ENCODE measurements around the gene UPF1.

GRCh38 chr19:18828786-18829185, 3.0 kb upstream of the UPF1 start:
- TF ChIP-seq, protein P1, sequence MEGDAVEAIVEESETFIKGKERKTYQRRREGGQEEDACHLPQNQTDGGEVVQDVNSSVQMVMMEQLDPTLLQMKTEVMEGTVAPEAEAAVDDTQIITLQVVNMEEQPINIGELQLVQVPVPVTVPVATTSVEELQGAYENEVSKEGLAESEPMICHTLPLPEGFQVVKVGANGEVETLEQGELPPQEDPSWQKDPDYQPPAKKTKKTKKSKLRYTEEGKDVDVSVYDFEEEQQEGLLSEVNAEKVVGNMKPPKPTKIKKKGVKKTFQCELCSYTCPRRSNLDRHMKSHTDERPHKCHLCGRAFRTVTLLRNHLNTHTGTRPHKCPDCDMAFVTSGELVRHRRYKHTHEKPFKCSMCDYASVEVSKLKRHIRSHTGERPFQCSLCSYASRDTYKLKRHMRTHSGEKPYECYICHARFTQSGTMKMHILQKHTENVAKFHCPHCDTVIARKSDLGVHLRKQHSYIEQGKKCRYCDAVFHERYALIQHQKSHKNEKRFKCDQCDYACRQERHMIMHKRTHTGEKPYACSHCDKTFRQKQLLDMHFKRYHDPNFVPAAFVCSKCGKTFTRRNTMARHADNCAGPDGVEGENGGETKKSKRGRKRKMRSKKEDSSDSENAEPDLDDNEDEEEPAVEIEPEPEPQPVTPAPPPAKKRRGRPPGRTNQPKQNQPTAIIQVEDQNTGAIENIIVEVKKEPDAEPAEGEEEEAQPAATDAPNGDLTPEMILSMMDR (IDR thresholded peaks at IDR 0.05; ENCODE audit: insufficient read depth, low read length, poor library complexity, severe bottlenecking), result no peak
- no peak for TF ChIP-seq EZH2phosphoT487 (conservative IDR thresholded peaks at IDR 0.05; ENCODE audit: low read length)
